Measurements from ENCODE around the gene GLB1L3.
"Not testable (repeated sequence)": the region's sequence is repeated elsewhere in the genome, so short reads cannot be mapped to it uniquely, and the experiment has no call there.

GLB1L3 gene

DNA sequence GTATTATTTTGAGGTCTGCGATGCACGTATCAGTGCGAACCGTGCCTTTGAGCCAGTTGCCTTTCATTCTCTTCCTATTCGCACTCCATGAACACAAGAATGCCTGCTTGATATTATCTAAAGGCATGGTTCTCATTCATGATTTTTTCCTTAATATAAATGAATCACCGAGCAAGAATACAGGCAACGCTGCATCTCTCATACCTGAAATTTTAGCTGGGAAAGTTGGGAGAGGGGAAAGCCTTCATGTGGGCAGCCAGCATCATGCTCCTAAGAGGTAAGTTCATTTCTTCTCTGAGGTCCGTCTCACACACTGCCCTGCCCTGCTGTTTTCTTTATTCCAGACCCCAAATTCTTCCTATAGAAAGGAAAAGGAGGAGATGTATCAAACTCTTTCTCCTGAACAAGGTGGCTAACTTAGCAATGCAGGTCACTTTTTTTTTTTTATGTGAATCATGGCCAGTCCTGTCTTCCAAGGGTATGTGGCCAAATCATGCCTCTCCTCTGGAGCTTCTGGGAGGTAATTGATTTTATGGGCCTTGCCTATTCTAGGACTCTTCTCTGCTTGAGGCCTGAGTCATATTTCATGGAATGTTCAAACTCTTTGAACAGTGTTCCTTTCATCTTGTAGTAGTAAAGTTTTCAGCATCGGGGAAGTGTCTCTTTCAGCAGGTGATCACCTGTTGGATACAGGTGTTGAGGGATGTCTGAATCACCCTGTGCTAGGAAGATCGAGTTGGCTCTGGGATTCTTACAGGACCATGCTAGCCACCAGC lies 58.8 kb downstream of the GLB1L3 start:
- Histone ChIP-seq H3K9me3 (ENCODE audit: insufficient read depth, low read depth, low read length) (no peaks in the 10 kb centered on the region), H3K36me3 (ENCODE audit: insufficient read depth, low read length) (no peaks in the 10 kb centered on the region), H3K4me1 (ENCODE audit: insufficient read depth, low read length) (peaks cover 17% of the 10 kb centered on the region), H3K9ac (ENCODE audit: low read depth, low read length) (no peak overlapping the region), H3K4me3 (ENCODE audit: low read length) (no peak overlapping the region), H3K27me3 (ENCODE audit: insufficient read depth, low read length) (peaks cover 51% of the 10 kb centered on the region), H3K27ac (ENCODE audit: low read depth, low read length) (no peak overlapping the region)
- 95% methylated on average over 9 of the region's 10 CpGs for WGBS

GRCh38 chr11:134337051-134337450 lies 60.9 kb downstream of the GLB1L3 start:
- 92% methylated on average over 4 of the region's 4 CpGs for WGBS
- no peak overlapping the region for H3K9ac ChIP-seq (ENCODE audit: low read depth, low read length)

DNA sequence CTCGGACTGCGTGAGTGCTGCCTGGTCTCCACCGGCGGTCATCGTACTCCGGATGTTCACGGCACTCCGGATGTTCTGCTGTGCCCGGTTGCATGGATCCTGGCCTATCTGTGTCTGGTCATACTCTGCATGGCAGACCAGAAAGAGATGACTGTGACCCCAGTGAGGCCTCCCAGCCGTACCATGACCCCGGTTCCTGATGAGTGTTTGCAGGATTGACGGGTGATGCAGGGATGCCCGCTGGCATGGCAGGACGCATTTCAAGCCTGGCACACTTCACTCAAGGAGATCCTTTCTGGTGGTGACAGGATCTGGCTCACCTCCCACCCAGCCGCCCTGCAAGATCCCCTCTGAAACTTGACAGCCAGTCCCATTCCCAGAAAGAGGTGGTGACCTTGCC lies 61.9 kb downstream of the GLB1L3 start:
- no peak overlapping the region for H3K27ac ChIP-seq (ENCODE audit: low read depth, low read length)
- H3K27me3 ChIP-seq (ENCODE audit: insufficient read depth, low read length): peaks cover 23% of the 10 kb centered on the region
- H3K4me1 ChIP-seq (ENCODE audit: insufficient read depth, low read length): 0 out of 2 replicates have a peak, but pooled peaks cover under 1% of the 10 kb centered on the region
- 96% methylated on average over 15 of the region's 15 CpGs for WGBS
- no peak overlapping the region for H3K9ac ChIP-seq (ENCODE audit: low read depth, low read length)
- H3K36me3 ChIP-seq (ENCODE audit: insufficient read depth, low read length): no peaks in the 10 kb centered on the region
- no peak overlapping the region for H3K4me3 ChIP-seq (ENCODE audit: low read length)
- no peaks in the 10 kb centered on the region for H3K9me3 ChIP-seq (ENCODE audit: insufficient read depth, low read depth, low read length)

More at GRCh38 chr11:134337051-134337450, 60.9 kb downstream of the GLB1L3 start:
- peaks cover 33% of the 10 kb centered on the region for H3K27me3 ChIP-seq (ENCODE audit: insufficient read depth, low read length)
- H3K4me3 ChIP-seq (ENCODE audit: low read length): no peak overlapping the region
- no peak overlapping the region for H3K27ac ChIP-seq (ENCODE audit: low read depth, low read length)
- H3K36me3 ChIP-seq (ENCODE audit: insufficient read depth, low read length): no peaks in the 10 kb centered on the region
- H3K9me3 ChIP-seq (ENCODE audit: insufficient read depth, low read depth, low read length): no peaks in the 10 kb centered on the region
- 0 out of 2 replicates have a peak, but pooled peaks cover 7% of the 10 kb centered on the region for H3K4me1 ChIP-seq (ENCODE audit: insufficient read depth, low read length)

DNA sequence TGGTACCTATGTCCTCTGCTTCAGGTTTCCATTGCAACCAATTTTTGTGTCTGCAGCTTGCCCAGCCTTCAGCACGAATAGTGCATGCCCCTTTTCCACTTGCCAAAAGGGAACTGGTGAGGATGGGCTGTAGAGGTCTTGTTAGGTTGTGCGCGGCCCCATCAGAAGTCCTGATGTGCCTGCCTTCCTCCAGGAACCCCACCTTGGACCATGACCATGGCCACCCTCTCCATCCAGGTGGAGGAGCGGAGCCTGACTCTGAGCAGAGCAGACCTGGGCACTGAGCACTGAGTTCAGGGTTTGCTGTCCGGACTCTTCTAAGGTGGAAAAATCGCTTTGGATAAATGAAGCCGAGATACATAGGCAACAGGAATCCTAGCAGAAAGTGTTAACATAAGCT lies 62.5 kb downstream of the GLB1L3 start:
- Histone ChIP-seq H3K9ac (ENCODE audit: low read depth, low read length) (no peak overlapping the region), H3K27me3 (ENCODE audit: insufficient read depth, low read length) (peaks cover 17% of the 10 kb centered on the region), H3K27ac (ENCODE audit: low read depth, low read length) (no peak overlapping the region), H3K4me3 (ENCODE audit: low read length) (no peak overlapping the region), H3K9me3 (ENCODE audit: insufficient read depth, low read depth, low read length) (no peaks in the 10 kb centered on the region), H3K4me1 (ENCODE audit: insufficient read depth, low read length) (no peaks in the 10 kb centered on the region), H3K36me3 (ENCODE audit: insufficient read depth, low read length) (no peaks in the 10 kb centered on the region)
- 96% methylated on average over 7 of the region's 7 CpGs for WGBS

DNA sequence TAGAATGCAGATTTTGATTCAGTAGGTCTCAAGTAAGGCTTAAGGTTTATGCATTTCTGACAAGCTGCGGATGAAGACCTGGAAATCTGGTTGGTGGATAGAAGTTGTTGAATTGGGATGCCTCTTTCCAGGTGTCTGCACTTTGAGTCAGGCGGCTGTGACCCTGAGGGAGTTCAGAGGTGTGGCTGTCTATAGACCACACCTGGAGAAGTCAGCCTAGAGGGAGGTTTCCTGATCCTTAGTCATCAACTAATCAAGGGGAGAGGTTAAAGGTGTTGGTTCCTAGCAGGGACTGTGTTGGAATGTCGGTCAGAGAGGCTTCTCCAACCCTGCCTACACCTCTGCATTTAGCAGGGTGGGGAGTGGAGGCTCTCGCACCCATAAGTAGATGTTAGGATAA lies 63.6 kb downstream of the GLB1L3 start:
- Histone ChIP-seq H3K27me3 (ENCODE audit: insufficient read depth, low read length) (peaks cover 9% of the 10 kb centered on the region), H3K4me3 (ENCODE audit: low read length) (no peak overlapping the region), H3K9me3 (ENCODE audit: insufficient read depth, low read depth, low read length) (no peaks in the 10 kb centered on the region), H3K9ac (ENCODE audit: low read depth, low read length) (no peak overlapping the region), H3K36me3 (ENCODE audit: insufficient read depth, low read length) (no peaks in the 10 kb centered on the region), H3K27ac (ENCODE audit: low read depth, low read length) (no peak overlapping the region), H3K4me1 (ENCODE audit: insufficient read depth, low read length) (no peaks in the 10 kb centered on the region)
- WGBS: 83% methylated on average over 4 of the region's 4 CpGs

DNA sequence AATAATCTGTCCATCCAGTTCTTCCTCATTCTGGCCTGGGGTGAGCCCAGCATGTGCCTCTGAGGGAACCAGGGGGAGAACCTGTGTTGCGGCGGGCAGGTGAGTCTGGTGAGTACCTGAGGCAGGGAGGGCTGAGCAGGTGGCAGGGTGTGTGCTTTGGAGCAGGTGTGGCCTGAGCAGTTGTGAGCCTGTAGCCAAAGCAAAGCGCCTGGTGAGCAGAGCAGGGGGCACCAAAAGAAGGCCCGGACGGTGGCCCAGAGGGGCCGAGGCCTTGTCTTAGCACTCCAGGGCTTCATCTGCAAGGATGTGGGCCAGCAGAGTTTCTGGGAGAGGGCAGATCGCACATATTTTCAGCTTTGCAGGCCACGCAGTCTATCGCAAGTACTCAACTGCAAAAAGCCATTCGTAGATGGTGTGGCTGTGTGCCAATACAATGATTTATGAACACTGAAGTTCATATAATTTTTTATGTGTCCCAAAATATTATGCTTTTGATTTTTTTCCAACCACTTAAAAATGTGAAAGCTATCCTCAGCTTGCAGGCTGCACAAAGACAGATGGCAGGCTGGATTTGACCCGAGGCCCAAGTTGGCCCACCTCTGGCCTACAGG lies 64.3 kb downstream of the GLB1L3 start:
- peaks cover 2% of the 10 kb centered on the region; the same call in 1 of the 2 replicates for H3K27me3 ChIP-seq (ENCODE audit: insufficient read depth, low read length)
- no peak overlapping the region for H3K4me3 ChIP-seq (ENCODE audit: low read length)
- H3K9me3 ChIP-seq (ENCODE audit: insufficient read depth, low read depth, low read length): no peaks in the 10 kb centered on the region
- no peak overlapping the region for H3K9ac ChIP-seq (ENCODE audit: low read depth, low read length)
- no peaks in the 10 kb centered on the region for H3K36me3 ChIP-seq (ENCODE audit: insufficient read depth, low read length)
- 91% methylated on average over 11 of the region's 11 CpGs for WGBS
- H3K4me1 ChIP-seq (ENCODE audit: insufficient read depth, low read length): no peaks in the 10 kb centered on the region
- H3K27ac ChIP-seq (ENCODE audit: low read depth, low read length): no peak overlapping the region

- 95% methylated on average over 68 of the region's 68 CpGs for WGBS
- H3K4me1 ChIP-seq (ENCODE audit: insufficient read depth, low read length): no peaks in the 10 kb centered on the region
- H3K27ac ChIP-seq (ENCODE audit: low read depth, low read length): no peak overlapping the region
- H3K36me3 ChIP-seq (ENCODE audit: insufficient read depth, low read length): no peaks in the 10 kb centered on the region
- H3K27me3 ChIP-seq (ENCODE audit: insufficient read depth, low read length): no peaks in the 10 kb centered on the region; the same call in 1 of the 2 replicates
- H3K9ac ChIP-seq (ENCODE audit: low read depth, low read length): no peak overlapping the region
- H3K9me3 ChIP-seq (ENCODE audit: insufficient read depth, low read depth, low read length): no peaks in the 10 kb centered on the region
- no peak overlapping the region for H3K4me3 ChIP-seq (ENCODE audit: low read length)
Observed at GRCh38 chr11:134341805-134342571, 65.8 kb downstream of the GLB1L3 start.

DNA sequence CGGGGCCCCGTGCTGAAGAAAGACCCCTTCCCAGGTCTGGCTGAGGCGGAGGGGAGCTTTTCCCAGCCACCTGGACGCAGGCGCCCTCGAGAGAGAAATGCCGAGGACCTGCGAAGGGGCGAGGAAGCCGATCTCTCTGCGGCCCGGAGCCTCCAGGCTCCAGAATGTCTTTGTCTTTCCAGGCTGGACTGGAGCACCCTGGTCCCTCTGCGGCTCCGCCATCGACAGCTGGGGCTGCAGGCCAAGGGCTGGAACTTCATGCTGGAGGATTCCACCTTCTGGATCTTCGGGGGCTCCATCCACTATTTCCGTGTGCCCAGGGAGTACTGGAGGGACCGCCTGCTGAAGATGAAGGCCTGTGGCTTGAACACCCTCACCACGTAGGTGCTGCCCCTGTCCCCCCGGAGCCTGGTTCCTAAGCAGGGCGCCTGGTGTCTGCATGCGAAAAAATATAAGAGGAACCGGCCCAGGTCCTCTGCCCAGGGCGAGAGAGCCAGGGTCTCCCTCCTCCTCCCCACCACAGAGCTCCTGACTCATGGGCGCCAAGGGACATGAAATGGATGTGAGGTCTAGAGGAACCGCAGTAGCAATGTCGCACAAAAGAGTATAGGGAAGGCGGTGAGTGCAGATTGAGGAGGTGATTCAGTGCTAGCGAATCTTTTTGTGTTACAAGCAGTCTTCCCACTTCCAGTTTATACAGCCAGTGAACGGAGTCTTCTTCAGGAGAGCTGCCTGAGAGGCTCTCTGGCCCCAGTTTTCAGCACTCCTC lies 66.6 kb downstream of the GLB1L3 start:
- 95% methylated on average over 30 of the region's 30 CpGs for WGBS
- Histone ChIP-seq H3K9me3 (ENCODE audit: insufficient read depth, low read depth, low read length) (no peaks in the 10 kb centered on the region), H3K27ac (ENCODE audit: low read depth, low read length) (no peak overlapping the region), H3K4me3 (ENCODE audit: low read length) (no peak overlapping the region), H3K4me1 (ENCODE audit: insufficient read depth, low read length) (no peaks in the 10 kb centered on the region), H3K36me3 (ENCODE audit: insufficient read depth, low read length) (no peaks in the 10 kb centered on the region), H3K9ac (ENCODE audit: low read depth, low read length) (no peak overlapping the region), H3K27me3 (ENCODE audit: insufficient read depth, low read length) (no peaks in the 10 kb centered on the region; the same call in 1 of the 2 replicates)

DNA sequence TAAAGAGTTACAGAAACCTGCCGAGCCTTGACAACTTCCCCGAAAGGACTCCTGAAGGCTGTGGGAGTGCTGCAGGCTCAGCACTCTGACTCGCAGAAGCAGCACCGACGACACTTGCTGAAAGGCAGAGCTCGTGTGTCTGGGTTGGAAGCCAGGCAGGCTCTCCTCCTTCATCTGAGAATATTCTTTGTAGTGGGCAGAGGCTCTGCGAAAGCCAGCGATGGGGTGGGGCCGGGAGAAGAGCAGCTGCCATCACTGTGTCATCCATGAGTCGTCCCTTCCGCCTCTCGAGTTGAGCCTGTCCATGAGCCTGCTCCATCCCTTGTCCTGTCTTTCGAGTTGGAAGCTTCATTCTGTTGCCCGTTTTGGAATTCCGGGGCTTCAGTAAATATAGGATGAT lies 67.5 kb downstream of the GLB1L3 start:
- WGBS: 85% methylated on average over 15 of the region's 15 CpGs
- Histone ChIP-seq H3K4me1 (ENCODE audit: insufficient read depth, low read length) (no peaks in the 10 kb centered on the region; the same call in 1 of the 2 replicates), H3K27ac (ENCODE audit: low read depth, low read length) (no peak overlapping the region), H3K9ac (ENCODE audit: low read depth, low read length) (no peak overlapping the region), H3K9me3 (ENCODE audit: insufficient read depth, low read depth, low read length) (no peaks in the 10 kb centered on the region), H3K27me3 (ENCODE audit: insufficient read depth, low read length) (no peaks in the 10 kb centered on the region), H3K36me3 (ENCODE audit: insufficient read depth, low read length) (no peaks in the 10 kb centered on the region), H3K4me3 (ENCODE audit: low read length) (no peak overlapping the region)

GRCh38 chr11:134344497-134345236 lies 68.5 kb downstream of the GLB1L3 start:
- H3K4me1 ChIP-seq (ENCODE audit: insufficient read depth, low read length): peaks cover 10% of the 10 kb centered on the region; the same call in 1 of the 2 replicates
- H3K9ac ChIP-seq (ENCODE audit: low read depth, low read length); H3K27me3 ChIP-seq (ENCODE audit: insufficient read depth, low read length); H3K9me3 ChIP-seq (ENCODE audit: insufficient read depth, low read depth, low read length); H3K36me3 ChIP-seq (ENCODE audit: insufficient read depth, low read length); H3K4me3 ChIP-seq (ENCODE audit: low read length); H3K27ac ChIP-seq (ENCODE audit: low read depth, low read length): not testable (repeated sequence)
- WGBS: 87% methylated on average over 27 of the region's 28 CpGs

Data from HUES64 (cell line).